ENCODE measurements around the gene TLN1. TPM values are rescaled to one million over a fixed set of nuclear protein-coding genes. Genes with fewer than 3 reads are reported as not detected.

TLN1 gene
- total RNA-seq, 4 donors from 2014 or later, result 106 to 256 (median 186) TPM

GRCh38 chr9:35718721-35719511, 13.1 kb downstream of the TLN1 start:
- peaks cover 11 to 100% of the 10 kb centered on the region in 2 donors for H3K36me3 ChIP-seq
- H3K4me3 ChIP-seq, result no peak overlapping the region
- DNase-seq (no peak), ATAC-seq (no peak)
- TF ChIP-seq, protein P1, sequence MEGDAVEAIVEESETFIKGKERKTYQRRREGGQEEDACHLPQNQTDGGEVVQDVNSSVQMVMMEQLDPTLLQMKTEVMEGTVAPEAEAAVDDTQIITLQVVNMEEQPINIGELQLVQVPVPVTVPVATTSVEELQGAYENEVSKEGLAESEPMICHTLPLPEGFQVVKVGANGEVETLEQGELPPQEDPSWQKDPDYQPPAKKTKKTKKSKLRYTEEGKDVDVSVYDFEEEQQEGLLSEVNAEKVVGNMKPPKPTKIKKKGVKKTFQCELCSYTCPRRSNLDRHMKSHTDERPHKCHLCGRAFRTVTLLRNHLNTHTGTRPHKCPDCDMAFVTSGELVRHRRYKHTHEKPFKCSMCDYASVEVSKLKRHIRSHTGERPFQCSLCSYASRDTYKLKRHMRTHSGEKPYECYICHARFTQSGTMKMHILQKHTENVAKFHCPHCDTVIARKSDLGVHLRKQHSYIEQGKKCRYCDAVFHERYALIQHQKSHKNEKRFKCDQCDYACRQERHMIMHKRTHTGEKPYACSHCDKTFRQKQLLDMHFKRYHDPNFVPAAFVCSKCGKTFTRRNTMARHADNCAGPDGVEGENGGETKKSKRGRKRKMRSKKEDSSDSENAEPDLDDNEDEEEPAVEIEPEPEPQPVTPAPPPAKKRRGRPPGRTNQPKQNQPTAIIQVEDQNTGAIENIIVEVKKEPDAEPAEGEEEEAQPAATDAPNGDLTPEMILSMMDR (IDR thresholded peaks at IDR 0.05 in 4 of 5, conservative IDR thresholded peaks at IDR 0.05 in 1 of 5), result no peak
- TF ChIP-seq POLR2A (IDR thresholded peaks at IDR 0.05), result no peak
- intact Hi-C loops (cut with DNase I; ENCODE audit: low total_unique reads), result no loop called here
- no peaks in the 10 kb centered on the region for H3K27me3 ChIP-seq
- no peak overlapping the region for H3K27ac ChIP-seq
- no peaks in the 10 kb centered on the region for H3K9me3 ChIP-seq
- in situ Hi-C loops (cut with MboI; ENCODE audit: low sequenced_read_pairs in 4 of 4), result no loop called here
- H3K4me1 ChIP-seq, result no peaks in the 10 kb centered on the region

DNA sequence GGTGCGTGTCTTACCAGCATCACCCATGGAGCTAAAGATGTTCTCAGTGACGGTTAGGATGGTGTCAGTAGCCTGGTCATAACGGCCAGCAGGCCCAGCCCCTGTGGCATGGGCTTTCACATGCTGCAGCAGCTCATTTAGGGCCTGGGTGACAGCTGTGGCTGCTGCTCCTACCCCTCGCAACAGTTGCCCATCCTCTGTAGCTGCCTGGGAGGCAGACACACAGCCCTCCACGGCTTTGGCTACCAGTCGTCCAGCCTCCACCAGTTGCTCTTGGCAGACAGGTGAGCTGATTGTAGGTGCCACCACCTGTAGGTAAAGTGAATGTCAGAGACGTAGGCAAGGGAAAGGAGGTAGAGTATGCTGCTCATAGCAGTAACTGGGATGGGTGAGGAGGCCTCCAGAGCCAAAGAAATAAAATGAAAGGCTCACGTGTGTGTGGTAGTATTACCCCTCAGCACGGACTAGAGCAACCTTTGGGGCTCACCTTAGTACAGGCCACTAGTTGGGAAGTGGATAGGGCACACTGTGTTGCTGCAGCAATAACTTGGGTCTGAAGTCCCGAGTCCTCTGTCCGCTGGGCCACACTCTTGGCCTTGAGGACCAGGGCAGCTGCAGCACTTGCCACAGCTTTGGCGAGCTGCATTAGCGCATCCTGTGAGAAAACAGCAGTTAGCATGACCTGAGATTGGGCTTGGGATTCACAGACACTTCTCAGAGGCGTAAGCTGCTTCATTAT, 14.7 kb downstream of the TLN1 start:
- H3K27me3 ChIP-seq, result no peaks in the 10 kb centered on the region
- intact Hi-C loops (cut with DNase I; ENCODE audit: low total_unique reads) (no loop called here), in situ Hi-C loops (cut with MboI; ENCODE audit: low sequenced_read_pairs in 4 of 4) (no loop called here)
- DNase-seq, result no peak
- H3K36me3 ChIP-seq, result peaks cover 11 to 100% of the 10 kb centered on the region in 2 donors
- H3K4me3 ChIP-seq, result no peak overlapping the region
- no peak overlapping the region for H3K27ac ChIP-seq
- ATAC-seq, result no peak
- H3K9me3 ChIP-seq, result no peaks in the 10 kb centered on the region
- TF ChIP-seq, protein P1 (IDR thresholded peaks at IDR 0.05 in 4 of 5, conservative IDR thresholded peaks at IDR 0.05 in 1 of 5), result no peak
- no peak for TF ChIP-seq POLR2A (IDR thresholded peaks at IDR 0.05)
- no peaks in the 10 kb centered on the region for H3K4me1 ChIP-seq

DNA sequence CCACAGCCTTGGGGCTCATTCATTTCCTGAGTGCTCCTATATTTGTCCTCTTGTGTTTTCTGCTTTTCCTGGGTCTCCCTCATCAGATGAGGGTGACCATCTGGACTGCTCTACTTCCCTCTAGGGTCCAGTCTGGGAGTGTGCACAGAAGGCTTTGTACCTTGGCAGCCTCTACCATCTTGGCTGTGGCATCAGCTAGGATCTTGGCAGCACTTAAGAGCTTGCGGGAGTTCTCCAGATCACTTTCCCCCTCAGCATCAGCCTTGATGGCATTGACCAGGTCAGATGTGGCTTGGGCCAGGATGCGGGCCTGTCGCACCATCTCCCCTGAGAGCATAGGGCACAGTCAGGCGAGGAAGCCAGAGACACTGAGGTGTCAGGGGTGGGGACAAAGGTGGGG, 15.8 kb downstream of the TLN1 start:
- ATAC-seq (peak; percentile 53 to 75), DNase-seq (no peak)
- Histone ChIP-seq H3K9me3 (no peaks in the 10 kb centered on the region), H3K27ac (no peak overlapping the region), H3K4me1 (no peaks in the 10 kb centered on the region), H3K27me3 (no peaks in the 10 kb centered on the region), H3K4me3 (no peak overlapping the region), H3K36me3 (peaks cover 8 to 100% of the 10 kb centered on the region in 2 donors)
- intact Hi-C loops (cut with DNase I; ENCODE audit: low total_unique reads) (no loop called here), in situ Hi-C loops (cut with MboI; ENCODE audit: low sequenced_read_pairs in 4 of 4) (no loop called here)
- TF ChIP-seq, protein P1 (IDR thresholded peaks at IDR 0.05 in 4 of 5, conservative IDR thresholded peaks at IDR 0.05 in 1 of 5), result no peak
- no peak for TF ChIP-seq POLR2A (IDR thresholded peaks at IDR 0.05)

- ATAC-seq (no peak), DNase-seq (no peak)
- H3K36me3 ChIP-seq, result peaks cover 4 to 96% of the 10 kb centered on the region in 2 donors
- H3K4me3 ChIP-seq, result no peak overlapping the region
- no peaks in the 10 kb centered on the region for H3K4me1 ChIP-seq
- in situ Hi-C loops (cut with MboI; ENCODE audit: low sequenced_read_pairs in 4 of 4), result no loop called here
- TF ChIP-seq POLR2A (IDR thresholded peaks at IDR 0.05), result no peak
- TF ChIP-seq, protein P1 (IDR thresholded peaks at IDR 0.05 in 4 of 5, conservative IDR thresholded peaks at IDR 0.05 in 1 of 5), result no peak
- peak overlapping the region in 1 of 4 donors; percentile 18 for H3K27ac ChIP-seq
- no peaks in the 10 kb centered on the region for H3K27me3 ChIP-seq
- H3K9me3 ChIP-seq, result no peaks in the 10 kb centered on the region
- intact Hi-C loops (cut with DNase I; ENCODE audit: low total_unique reads), result no loop called here
Observed at GRCh38 chr9:35714579-35715252, 17.3 kb downstream of the TLN1 start.

All from gastrocnemius medialis (tissue), 4 donors.